AG09319 (cell line): ENCODE measurements around the gene ZIC4.

Experiments
- DNase-seq: peaks from one replicate; pipeline ENCODE4 v3.0.0-alpha.2; 2010; ENCODE audit warnings: low read depth; ENCODE audit errors: extremely low read depth
- CTCF ChIP-seq: IDR thresholded peaks from 2 replicates; pipeline ENCODE4 v1.5.1; 2011; ENCODE audit warnings: low read depth, mild to moderate bottlenecking, inconsistent platforms, low read length, moderate library complexity

The ZIC4 gene

DNA sequence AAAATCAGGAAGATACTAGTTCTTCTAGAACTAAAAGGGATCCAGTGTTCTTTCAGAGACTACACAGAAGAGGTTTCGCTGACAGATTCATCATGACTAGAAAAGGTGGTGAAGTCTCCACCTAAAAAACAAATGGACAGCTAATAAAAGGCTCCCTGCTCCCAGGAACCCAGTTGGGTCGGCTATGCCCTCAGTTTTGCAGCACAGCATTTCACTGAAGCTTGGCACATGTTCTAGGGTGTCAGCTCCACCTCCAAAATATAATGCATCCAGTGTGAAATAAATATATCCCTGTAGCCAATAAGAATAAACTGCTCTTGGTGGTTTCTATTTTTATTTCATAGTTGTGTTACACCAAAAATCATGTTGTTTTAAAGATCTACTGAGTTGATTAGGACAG, 55.0 kb downstream of the ZIC4 start:
- no peak for DNase-seq
- TF ChIP-seq CTCF: no peak

- DNase-seq: no peak
- TF ChIP-seq CTCF: no peak
Observed at GRCh38 chr3:147348976-147349375, 57.4 kb downstream of the ZIC4 start.

DNA sequence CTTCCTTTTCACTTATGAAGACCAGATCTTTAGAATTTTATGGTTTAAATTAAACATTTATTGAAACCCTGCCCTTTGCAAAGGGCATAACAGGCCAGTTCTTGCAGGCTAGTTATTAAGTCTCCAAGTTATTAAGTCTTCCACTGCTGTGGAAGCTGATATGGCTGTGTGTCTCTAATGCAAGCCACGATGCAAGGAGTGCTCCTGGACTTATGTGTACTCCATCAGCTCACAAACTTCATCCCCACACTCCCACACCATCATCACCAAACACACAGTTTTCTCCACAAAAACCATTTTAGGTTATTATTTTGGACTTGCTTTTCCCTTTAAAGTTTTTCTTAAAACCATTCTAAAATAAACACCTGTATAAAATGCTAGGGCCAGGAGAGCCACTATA, 62.4 kb downstream of the ZIC4 start:
- no peak for DNase-seq
- TF ChIP-seq CTCF: no peak

GRCh38 chr3:147341727-147342126, 64.6 kb downstream of the ZIC4 start:
- TF ChIP-seq CTCF: no peak
- no peak for DNase-seq

GRCh38 chr3:147336543-147337278, 69.6 kb downstream of the ZIC4 start:
- no peak for DNase-seq
- no peak for TF ChIP-seq CTCF
